GM12878 (cell line): ENCODE results near the gene ANKRD33B. TPM values are rescaled to one million over a fixed set of nuclear protein-coding genes. Genes with fewer than 3 reads are reported as not detected.

Source experiments
- ATAC-seq: fragments of 200-7000 bp; cut with Tn5 transposase; 3 replicates; pipeline ENCODE4 v1.9.1; 2020; ENCODE audit warnings: mild to moderate bottlenecking, moderate library complexity
- BruUV-seq: library from RNA; stranded (reverse); fragments of 400-500 nt; replicated peaks from 2 replicates; lab custom pipeline; 2021; lab: Mats Ljungman, UMichigan
- CTCF ChIA-PET: fragments of 300-600 bp; sonication (Branson Sonifier 250); formaldehyde crosslinking; extraction: SDS; loops from one replicate; lab custom pipeline; 2021; ENCODE audit warnings: inconsistent platforms; lab: Yijun Ruan, JAX
- POLR2A ChIA-PET: fragments of 350-600 bp; formaldehyde crosslinking; extraction: SDS; loops from one replicate; lab custom pipeline; 2021; ENCODE audit warnings: inconsistent platforms; lab: Charles Lee
- RAD21 ChIA-PET: fragments of 300-600 bp; sonication (Branson Sonifier 250); formaldehyde crosslinking; loops from one replicate; lab custom pipeline; 2023; ENCODE audit warnings: antibody characterized with exemption; ENCODE audit not compliant: unreplicated experiment; lab: Charles Lee
- SMC1A ChIA-PET: fragments of 300-600 bp; sonication (Branson Sonifier 250); formaldehyde crosslinking; loops from one replicate; lab custom pipeline; 2023; ENCODE audit not compliant: unreplicated experiment, uncharacterized antibody; lab: Charles Lee
- DNase-seq: peaks from one replicate; pipeline ENCODE4 v3.0.0-alpha.2; 2011; ENCODE audit warnings: low read depth, low spot score
- FAIRE-seq: peaks from 3 replicates; lab custom pipeline; 2011; peaks lifted over from hg19 to GRCh38; lab: Jason Lieb, UNC
- H2AFZ ChIP-seq: 2 replicates; pipeline ENCODE4 v1.6.0; 2011; ENCODE audit warnings: low read depth, low read length, control low read depth; ENCODE audit not compliant: control insufficient read depth
- H3K27ac ChIP-seq: 2 replicates; pipeline ENCODE4 v1.5.1; 2011; ENCODE audit warnings: control low read depth; ENCODE audit not compliant: control insufficient read depth, insufficient read depth
- H3K27me3 ChIP-seq, 2 experiments: replicated peaks in 1 of 2; 2 replicates each; pipeline versions ENCODE4 v1.6.0 to v1.6.1; 2011; ENCODE audit warnings: low read length in 1 of 2; ENCODE audit not compliant: control insufficient read depth in 2 of 2, insufficient read depth in 2 of 2
- H3K36me3 ChIP-seq, 2 experiments: 2 replicates each; pipeline ENCODE4 v1.5.1; 2011; ENCODE audit warnings: low read length in 1 of 2; ENCODE audit not compliant: control insufficient read depth in 2 of 2, insufficient read depth in 2 of 2
- H3K4me1 ChIP-seq: 2 replicates; pipeline ENCODE4 v1.6.1; 2011; ENCODE audit warnings: mild to moderate bottlenecking, low read length, moderate library complexity, mixed read lengths; ENCODE audit not compliant: control insufficient read depth, insufficient read depth
- H3K4me2 ChIP-seq: 2 replicates; pipeline ENCODE4 v1.6.0; 2011; ENCODE audit warnings: control low read depth; ENCODE audit not compliant: control insufficient read depth, insufficient read depth
- H3K4me3 ChIP-seq: fragments of 200-600 bp; sonication (generic); 2 replicates; pipeline ENCODE4 v1.5.1; 2016
- H3K79me2 ChIP-seq: 2 replicates; pipeline ENCODE4 v1.6.0; 2011; ENCODE audit warnings: low read length; ENCODE audit not compliant: control insufficient read depth, insufficient read depth
- H3K9ac ChIP-seq: 2 replicates; pipeline ENCODE4 v1.8.0; 2011; ENCODE audit warnings: low read length, control low read depth, mixed read lengths; ENCODE audit not compliant: control insufficient read depth, insufficient read depth
- H3K9me3 ChIP-seq: replicated peaks from 3 replicates; pipeline ENCODE4 v1.5.1; 2011; ENCODE audit warnings: mild to moderate bottlenecking, low read length; ENCODE audit not compliant: control insufficient read depth, insufficient read depth
- H4K20me1 ChIP-seq: 2 replicates; pipeline ENCODE4 v1.6.0; 2011; ENCODE audit not compliant: control insufficient read depth, insufficient read depth
- CHD2 ChIP-seq: IDR thresholded peaks from 2 replicates; pipeline ENCODE4 v1.6.1; 2011; ENCODE audit warnings: low read depth, low read length, improper control_type of control experiment, borderline replicate concordance
- E4F1 ChIP-seq: fragments of 450-650 bp; IDR thresholded peaks from 2 replicates; pipeline ENCODE4 v1.6.1; 2018; ENCODE audit warnings: borderline replicate concordance, mild to moderate bottlenecking; ENCODE audit not compliant: partially characterized antibody
- ESRRA ChIP-seq: IDR thresholded peaks from 2 replicates; pipeline ENCODE4 v1.6.1; 2012; ENCODE audit warnings: mild to moderate bottlenecking, low read length, improper control_type of control experiment
- SIN3A ChIP-seq: IDR thresholded peaks from 2 replicates; pipeline ENCODE4 v1.6.1; 2012; ENCODE audit warnings: low read depth, low read length, improper control_type of control experiment
- SMAD1 ChIP-seq: fragments of 450-650 bp; IDR thresholded peaks from 2 replicates; pipeline ENCODE4 v1.6.1; 2018; ENCODE audit warnings: mild to moderate bottlenecking, low read depth; ENCODE audit not compliant: partially characterized antibody
- SUPT20H ChIP-seq: IDR thresholded peaks from 2 replicates; pipeline ENCODE4 v1.6.1; 2011; ENCODE audit warnings: low read depth, mild to moderate bottlenecking, low read length, moderate library complexity, borderline replicate concordance; ENCODE audit not compliant: control insufficient read depth
- USF2 ChIP-seq: IDR thresholded peaks from 2 replicates; pipeline ENCODE4 v1.6.1; 2011; ENCODE audit warnings: low read depth, low read length, improper control_type of control experiment, borderline replicate concordance
- ZBTB33 ChIP-seq: fragments of 450-650 bp; IDR thresholded peaks from 2 replicates; pipeline ENCODE4 v1.6.1; 2017; ENCODE audit warnings: mild to moderate bottlenecking
- ZNF592 ChIP-seq: fragments of 450-650 bp; IDR thresholded peaks from 2 replicates; pipeline ENCODE4 v1.6.1; 2017; ENCODE audit warnings: mild to moderate bottlenecking, moderate library complexity
- WGBS: methylation state at CpG from one replicate; pipeline ENCODE4 v1.1.6; 2016; ENCODE audit warnings: low lambda C conversion rate; ENCODE audit not compliant: insufficient replicate concordance, insufficient coverage; ENCODE audit errors: missing lambda C conversion rate; 5-methylcytosine and 5-hydroxymethylcytosine counted together
- in situ Hi-C: fragments of 300-500 bp; cut with MboI; formaldehyde crosslinking; loops from 9 replicates; pipeline ENCODE4 v1.14.3; 2018; ENCODE audit warnings: mixed read lengths
- intact Hi-C: fragments of 100-400 bp; cut with micrococcal nuclease; formaldehyde crosslinking; loops from one replicate; pipeline ENCODE4 v1.14.2; 2022; ENCODE audit not compliant: unreplicated experiment
- polyA plus RNA-seq, 11 experiments: library from polyadenylated mRNA; depleted of rRNA in 4 of 11; unstranded in 6 of 11; stranded (reverse) in 5 of 11; fragments of >200 nt; fragmentation: Nextera tagmentation in 4 of 11; fragmentation: Illumina TruSeq in 1 of 11; extraction: Ambion mirVana in 4 of 11; extraction: Trizol in 1 of 11; gene quantifications; 1 replicate in 1 of 11; 2 replicates in 10 of 11; pipeline versions ENCODE4 v1.2.1 to v1.2.3, GENCODE V29; 2011 to 2016; ENCODE audit warnings: inconsistent platforms in 2 of 11, missing spikeins in 2 of 11, low read depth in 1 of 11
- total RNA-seq, 4 experiments: library from RNA; depleted of rRNA in 3 of 4; stranded (reverse); fragments of >200 nt in 3 of 4; fragmentation: Illumina TruSeq in 1 of 4; extraction: Trizol in 1 of 4; gene quantifications; 2 replicates each; pipeline versions ENCODE4 v1.2.1 to v1.2.3, GENCODE V29; 2013 to 2021

The ANKRD33B gene
- total and polyA plus RNA-seq, 10 of the 15 experiments (the other 5 are each of a cell fraction or from before 2014, with no cell fraction given): 4.9 to 61.6 (median 15.6) TPM

GRCh38 chr5:10680876-10681481 lies 117.1 kb downstream of the ANKRD33B start (continued):
- no peak for TF ChIP-seq CHD2
- TF ChIP-seq SMAD1: no peak

- Histone ChIP-seq H4K20me1 (no peaks in the 10 kb centered on the region), H3K4me1 (peaks cover 23% of the 10 kb centered on the region), H3K27ac (no peak overlapping the region), H3K9me3 (peaks cover 10% of the 10 kb centered on the region; the same call in 2 of the 3 replicates), H3K4me3 (no peak overlapping the region), H3K79me2 (peaks cover 9% of the 10 kb centered on the region), H3K27me3 (no peaks in the 10 kb centered on the region), H3K36me3 (peaks cover 27 to 37% of the 10 kb centered on the region in 2 experiments; a peak in 3 of 4 replicates), H2AFZ (no peak overlapping the region)
- ChIA-PET RAD21 (interaction anchor here (0.8 kb wide), 1 partner anchor 9 kb away, joined by 3 read pairs; no protein-coding TSS in a partner anchor), CTCF (interaction anchor here (0.8 kb wide), 1 partner anchor 55 kb away, joined by 4 read pairs; no protein-coding TSS in a partner anchor), SMC1A (no interaction called here), POLR2A (no interaction called here)
- WGBS: 87% methylated on average over 20 of the region's 22 CpGs
- FAIRE-seq: no peak
- in situ Hi-C loops (no loop called here), intact Hi-C loops (no loop called here)
- ATAC-seq: no peak
- no peak for DNase-seq
- no TSS peak for BruUV-seq
- TF ChIP-seq SIN3A (no peak), ZBTB33 (no peak), ZNF592 (no peak), E4F1 (no peak), USF2 (no peak), SUPT20H (no peak), ESRRA (no peak)
- TF ChIP-seq, all 136 proteins: peak for 0
- no peak overlapping the region for H3K9ac ChIP-seq
- no peak overlapping the region for H3K4me2 ChIP-seq
Measured at GRCh38 chr5:10681731-10682679, 118.1 kb downstream of the ANKRD33B start.
